ENCODE data around the gene KLHL12.

DNA sequence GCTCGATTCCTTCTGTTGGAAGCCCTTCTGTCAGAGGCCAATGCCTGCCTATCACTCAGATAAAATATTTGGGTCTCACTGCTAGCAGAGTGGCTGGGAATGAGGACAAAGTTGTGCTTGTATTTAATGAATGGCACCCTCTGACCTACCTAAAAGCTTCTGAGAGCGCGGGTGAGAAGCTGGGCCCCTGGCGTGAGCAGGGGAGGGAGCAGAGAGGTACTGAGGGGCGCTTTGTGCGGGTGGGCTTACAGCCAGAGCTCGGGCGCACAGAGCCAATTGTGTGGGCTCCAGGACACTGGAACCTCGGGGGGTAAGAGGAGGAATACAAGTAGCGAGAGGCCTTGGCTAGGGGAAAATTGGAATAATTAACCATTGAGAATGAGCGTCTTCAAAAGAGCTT, 84.0 kb downstream of the KLHL12 start:
- TF ChIP-seq CTCF (IDR thresholded peaks at IDR 0.05) (no peak), EZH2 (IDR thresholded peaks at IDR 0.05; ENCODE audit: borderline replicate concordance, insufficient read depth, low read depth, low read length, poor library complexity, severe bottlenecking) (no peak)

Data from B cell (primary cell).